CD4-positive, alpha-beta T cell treated with Interleukin-4 for 4 hours (primary cell): Measurements from ENCODE around the gene GBP3.
"Not testable (repeated sequence)": the region's sequence is repeated elsewhere in the genome, so short reads cannot be mapped to it uniquely, and the experiment has no call there.

ENCODE experiments used
- DNase-seq: peaks from one replicate; pipeline ENCODE4 v3.0.0-alpha.2; 2020

Gene GBP3

DNA sequence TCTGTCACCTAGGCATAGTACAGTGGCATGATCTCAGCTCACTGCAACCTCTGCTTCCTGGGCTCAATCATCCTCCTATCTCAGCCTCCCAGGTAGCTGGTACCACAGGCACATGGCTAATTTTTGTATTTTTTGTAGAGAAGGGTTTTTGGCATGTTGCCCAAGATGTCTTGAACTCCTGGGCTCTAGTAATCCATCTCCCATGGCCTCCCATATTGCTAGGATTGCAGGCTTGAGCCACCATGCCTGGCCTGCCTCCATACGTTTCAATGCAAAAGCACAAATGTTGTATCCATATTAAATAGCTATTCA, 17.6 kb upstream of the GBP3 start:
- DNase-seq: no peak

DNA sequence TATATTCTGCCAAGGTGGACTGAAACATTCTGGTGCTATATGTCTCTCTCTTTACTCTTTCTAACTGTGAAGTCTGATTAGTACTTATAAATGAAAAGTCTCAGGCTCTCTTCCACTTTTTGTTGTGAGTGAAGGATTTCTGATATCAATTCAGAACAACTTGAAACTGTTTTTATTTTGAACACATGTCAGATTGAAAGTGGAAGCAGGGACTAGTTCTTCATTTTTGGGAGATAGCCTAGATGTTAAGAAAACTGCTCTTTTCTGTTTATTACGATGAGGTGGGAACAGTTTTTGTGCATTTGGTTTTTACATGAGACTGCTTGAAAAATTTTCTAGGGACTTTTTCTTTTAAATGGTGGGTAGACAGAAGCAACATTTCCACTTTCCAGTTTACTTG, 14.5 kb upstream of the GBP3 start:
- no peak for DNase-seq

DNA sequence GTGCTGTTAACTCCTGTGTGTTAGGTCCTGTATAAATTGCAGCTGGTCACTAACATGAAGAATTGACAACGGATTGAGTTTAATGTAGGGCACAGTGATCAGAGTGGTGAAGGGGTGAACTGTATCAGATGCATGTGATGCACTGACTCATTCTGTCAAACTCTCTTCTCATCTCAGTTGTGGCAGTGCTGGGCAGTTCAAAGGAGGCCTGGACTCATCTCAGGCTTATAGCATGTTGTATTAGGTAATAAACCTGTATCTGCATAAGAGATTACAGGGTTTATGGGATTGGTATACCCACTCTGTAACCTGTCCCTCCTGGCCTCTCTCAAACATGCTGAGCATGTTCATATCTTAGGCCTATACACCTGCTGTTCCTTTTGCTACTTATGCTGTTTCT, 12.4 kb upstream of the GBP3 start:
- no peak for DNase-seq

DNA sequence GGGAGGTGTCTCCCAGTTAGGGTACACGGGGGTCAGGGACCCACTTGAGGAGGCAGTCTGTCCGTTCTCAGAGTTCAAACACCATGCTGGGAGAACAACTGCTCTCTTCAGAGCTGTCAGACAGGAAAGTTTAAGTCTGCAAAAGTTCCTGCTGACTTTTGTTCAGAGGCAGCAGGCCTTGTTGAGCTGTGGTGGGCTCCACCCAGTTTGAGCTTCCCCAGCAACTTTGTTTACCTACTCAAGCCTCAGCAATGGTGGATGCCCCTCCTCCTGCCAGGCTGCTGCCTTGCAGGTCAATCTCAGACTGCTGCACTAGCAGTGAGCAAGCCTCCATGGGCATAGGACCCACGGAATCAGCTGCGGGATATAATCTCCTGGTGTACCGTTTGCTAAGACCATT, 11.3 kb upstream of the GBP3 start:
- DNase-seq: peak; percentile 45

DNA sequence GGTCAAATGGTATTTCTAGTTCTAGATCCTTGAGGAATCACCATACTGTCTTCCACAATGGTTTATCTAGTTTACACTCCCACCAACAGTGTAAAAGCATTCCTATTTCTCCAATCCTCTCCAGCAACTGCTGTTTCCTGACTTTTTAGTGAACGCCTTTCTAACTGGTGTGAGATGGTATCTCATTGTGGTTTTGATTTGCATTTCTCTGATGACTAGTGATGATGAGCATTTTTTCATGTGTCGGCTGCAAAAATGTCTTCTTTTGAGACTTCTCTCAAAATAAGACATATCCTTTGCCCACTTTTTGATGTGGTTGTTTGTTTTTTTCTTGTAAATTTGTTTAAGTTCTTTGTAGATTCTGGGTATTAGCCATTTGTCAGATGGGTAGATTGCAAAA, 6.4 kb upstream of the GBP3 start:
- DNase-seq: peak; percentile 65

DNA sequence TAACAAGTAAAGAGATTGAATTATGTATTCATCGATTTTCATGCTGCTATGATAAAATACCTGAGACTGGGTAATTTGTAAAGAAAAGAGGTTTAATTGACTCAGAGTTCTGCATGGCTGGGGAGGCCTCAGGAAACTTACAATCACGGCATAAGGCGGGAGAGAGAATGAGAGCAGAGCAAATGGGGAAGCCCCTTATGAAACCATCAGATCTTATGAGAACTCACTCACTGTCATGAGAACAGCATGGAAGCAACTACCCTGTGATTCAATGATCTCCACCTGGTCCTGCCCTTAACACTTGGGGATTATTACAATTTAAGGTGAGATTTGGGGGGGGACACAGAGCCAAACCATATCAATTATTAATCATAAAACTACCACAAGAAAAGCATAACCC, 3.3 kb upstream of the GBP3 start:
- no peak for DNase-seq

DNA sequence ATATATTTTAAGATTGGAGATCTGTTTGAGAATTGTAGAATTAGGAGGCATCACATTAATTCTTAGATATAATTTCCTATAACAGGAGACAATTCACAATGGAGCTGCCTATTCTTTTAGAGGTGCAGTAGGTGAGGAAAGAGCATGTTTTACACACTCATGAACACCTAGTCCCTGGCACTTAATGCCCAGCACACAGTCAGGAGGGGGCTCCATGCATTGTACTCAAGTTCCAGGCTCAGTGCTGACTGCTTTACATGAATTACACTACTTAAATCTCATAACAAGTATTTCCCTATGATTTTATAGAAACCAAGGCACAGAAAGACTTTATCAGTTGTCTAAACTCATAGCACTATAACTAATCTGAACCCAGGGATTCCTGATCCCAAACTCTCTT, 360 bp upstream of the GBP3 start:
- DNase-seq: no peak

DNA sequence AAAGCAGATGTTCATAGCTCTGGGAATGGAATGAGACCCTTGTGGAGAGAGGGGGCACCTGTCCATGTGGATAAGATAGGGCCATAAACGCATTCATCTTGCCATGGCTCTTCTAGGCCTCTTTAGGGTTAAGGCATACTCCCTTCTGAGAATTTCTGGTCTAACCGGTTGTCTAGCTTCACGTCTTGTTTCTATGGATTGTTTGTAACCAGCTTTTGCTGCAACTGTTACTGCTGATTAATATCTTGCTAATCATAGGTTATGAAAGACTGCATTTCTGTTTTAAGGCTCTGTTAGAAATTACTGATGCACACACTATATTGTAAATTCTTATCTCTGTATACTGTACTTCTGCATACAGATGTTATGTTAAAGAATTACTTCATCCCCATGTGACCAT, 4.3 kb downstream of the GBP3 start:
- DNase-seq: not testable (repeated sequence)

DNA sequence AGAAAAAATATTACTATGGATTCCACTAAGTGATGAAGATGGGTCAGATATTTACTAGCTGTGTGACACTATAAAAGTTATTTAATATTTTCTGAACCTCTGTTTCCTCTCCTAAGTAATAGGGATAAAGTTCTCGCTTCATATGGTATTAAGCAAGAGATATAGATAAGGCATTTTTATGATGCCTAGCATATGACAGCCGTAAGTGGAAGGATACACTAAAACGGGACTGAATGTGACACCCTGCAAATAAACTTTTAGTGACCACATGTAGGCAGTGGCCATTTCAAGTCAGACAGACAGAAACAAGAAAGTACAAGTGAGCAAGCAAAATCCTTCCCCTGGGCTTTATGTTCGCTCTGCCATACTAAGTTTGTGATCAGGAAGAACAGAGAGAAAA, 14.2 kb downstream of the GBP3 start:
- DNase-seq: no peak

DNA sequence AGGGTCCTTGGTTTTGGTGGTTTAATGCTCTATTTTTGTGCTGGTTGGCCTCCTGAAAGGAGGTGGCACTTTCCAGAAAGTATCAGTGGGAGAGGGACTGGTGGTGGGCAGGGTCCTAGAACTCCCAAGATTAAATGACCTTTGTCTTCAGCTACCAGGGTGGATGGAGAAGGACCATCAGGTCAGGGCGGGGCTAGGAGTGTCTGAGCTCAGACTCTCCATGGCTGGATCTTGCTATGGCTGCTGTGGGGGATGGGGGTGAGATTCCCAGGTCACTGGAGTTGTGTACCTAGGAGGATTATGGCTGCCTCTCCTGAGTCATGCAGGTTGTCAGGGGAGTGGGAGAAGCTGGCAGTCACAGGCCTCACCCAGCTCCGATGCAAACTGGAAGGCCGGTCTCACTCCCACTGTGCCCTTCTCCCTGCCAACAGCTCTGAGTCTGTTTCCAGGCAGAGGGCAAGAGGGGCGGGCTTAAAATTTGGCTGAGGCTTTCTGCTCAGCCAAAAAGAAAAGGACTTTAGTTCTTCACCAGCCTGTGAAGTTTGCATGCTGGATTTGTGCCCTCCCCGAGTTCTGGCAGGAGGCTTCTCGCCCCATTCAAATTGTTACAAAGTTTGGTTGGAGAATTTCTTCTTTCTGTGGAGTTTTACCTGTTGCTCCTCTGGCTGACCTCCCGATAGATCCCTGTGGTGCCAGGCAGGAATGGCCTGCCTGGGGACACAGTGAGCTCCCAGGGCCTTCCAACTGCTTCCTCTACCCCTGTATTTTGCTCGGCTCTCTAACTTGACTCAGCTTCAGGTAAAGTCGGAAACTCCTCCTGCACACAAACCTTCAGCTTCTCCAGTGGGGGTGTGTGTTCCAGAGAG, 17.1 kb downstream of the GBP3 start:
- no peak for DNase-seq

DNA sequence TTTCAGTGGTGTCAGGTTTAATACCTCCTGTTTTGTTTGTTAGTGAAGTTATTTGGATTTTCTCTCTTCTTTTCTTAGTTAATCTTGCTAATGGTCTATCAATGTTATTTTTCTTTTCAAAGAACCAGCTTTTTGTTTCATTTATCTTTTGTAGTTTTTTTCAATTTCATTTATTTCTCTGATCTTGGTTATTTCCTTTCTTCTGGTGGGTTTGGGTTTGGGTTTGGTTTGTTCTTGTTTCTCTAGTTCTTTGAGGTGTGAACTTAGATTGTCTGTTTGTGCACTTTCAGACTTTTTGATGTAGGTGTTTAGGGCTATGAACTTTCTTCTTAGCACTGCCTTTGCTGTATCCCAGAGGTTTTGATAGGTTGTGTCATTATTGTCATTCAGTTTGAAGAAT, 20.5 kb downstream of the GBP3 start:
- not testable (repeated sequence) for DNase-seq

DNA sequence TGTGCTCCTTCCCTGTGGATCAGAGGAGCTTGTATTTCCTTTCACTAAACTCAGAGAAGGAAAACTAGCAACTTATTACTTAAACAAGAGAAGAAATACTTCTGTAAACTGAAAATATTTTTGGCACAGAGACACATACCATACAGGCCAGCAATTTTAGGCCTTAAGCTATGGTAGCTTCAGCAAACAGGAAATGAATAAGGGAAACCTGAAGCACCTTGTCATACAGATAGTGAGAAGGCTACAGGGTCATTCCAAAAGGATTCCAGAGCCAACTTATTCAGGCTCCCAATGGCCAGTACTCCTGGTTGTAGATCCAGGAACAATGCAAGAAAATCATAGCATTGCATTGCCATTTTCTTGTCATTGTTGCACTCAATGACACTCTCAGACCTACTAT, 21.2 kb downstream of the GBP3 start:
- DNase-seq: no peak

DNA sequence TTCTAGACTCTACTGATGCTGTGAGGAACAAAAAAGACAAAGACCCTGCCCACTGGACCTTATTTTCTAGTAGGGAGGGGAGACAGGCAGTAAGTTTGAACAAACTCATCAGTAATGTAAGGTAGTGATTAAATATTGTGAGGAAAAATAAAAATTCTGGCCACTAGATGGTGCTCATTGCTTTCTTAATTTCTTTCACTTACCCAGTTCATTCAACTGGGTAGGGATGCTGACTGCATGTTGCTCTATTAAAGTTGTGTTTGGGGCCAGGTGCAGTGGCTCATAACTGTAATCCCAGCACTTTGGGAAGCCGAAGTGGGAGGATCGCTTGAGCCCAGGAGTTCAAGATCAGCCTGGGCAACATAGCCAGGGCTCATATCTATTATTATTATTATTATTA, 23.9 kb downstream of the GBP3 start:
- DNase-seq: peak; percentile 81

DNA sequence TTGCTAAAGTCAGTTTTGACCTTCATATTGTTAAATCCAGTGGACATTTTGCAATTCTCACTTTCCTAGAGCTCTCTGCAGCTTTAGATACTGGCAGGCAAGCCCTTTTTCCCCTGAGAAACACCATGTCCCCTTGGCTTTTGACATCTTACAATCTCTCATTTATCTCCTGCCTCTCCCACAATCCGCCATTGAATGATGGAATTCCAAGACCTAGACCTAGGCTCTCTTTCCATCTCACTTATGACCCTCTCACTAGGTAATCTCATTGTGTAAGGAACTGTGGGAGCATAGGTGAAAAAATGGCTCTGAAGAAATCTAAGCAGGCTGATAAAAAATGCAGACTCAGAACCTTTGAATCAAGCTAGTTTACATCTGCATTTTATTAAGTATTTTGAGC, 32.2 kb downstream of the GBP3 start:
- DNase-seq: no peak

DNA sequence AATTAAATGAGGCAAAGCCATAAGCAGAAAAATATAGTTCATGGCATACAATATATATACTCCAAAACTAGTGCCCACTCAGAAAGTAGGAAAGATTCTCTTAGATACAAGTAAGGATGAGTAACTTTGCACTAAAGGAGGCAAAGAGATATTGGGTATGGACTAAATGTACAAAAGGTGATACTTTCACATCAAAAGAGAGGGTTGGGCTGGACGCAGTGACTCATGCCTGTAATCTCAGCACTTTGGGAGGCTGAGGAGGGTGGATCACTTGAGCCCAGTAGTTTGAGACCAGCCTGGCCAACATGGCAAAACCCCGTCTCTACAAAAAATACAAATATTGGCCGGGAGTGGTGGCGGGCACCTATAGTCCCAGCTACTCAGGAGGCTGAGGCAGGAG, 37.0 kb downstream of the GBP3 start:
- no peak for DNase-seq

DNA sequence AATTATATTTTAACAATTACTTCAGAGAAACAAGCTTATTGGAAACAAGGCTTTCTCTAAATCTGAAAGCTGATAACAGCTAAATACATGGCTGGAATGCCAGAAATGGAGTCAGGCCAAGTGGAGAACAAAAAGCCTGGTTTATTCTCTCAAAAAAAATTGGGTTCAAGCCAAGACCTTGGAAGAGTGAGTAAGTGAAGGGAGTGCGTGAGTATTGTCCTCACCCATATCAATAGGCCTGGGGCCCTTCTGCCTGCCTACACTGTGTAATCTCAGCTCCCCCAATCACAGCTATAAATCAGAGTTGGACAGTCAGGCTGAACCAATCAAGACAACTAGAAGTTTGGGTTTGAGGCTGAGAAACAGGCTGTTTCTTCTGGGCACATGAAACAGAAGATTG, 37.6 kb downstream of the GBP3 start:
- no peak for DNase-seq

DNA sequence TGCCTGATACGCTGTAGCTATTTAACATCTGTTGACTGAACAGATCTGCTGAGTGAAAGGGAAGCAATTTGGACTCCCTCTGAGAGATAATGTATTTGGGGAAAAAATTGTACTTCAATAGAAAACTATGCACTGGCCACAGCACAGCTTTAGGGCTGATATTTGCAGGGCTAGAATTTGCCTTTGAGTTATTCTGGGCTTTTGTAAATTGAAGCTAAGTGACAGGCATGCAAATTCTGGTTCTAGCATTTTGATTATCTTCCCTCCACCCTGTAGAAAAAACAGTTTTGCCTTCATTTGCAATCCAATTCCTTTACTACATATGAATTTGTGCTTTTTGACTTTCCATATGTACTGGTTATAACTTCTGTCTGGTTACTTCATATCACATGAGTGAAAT, 38.1 kb downstream of the GBP3 start:
- no peak for DNase-seq

DNA sequence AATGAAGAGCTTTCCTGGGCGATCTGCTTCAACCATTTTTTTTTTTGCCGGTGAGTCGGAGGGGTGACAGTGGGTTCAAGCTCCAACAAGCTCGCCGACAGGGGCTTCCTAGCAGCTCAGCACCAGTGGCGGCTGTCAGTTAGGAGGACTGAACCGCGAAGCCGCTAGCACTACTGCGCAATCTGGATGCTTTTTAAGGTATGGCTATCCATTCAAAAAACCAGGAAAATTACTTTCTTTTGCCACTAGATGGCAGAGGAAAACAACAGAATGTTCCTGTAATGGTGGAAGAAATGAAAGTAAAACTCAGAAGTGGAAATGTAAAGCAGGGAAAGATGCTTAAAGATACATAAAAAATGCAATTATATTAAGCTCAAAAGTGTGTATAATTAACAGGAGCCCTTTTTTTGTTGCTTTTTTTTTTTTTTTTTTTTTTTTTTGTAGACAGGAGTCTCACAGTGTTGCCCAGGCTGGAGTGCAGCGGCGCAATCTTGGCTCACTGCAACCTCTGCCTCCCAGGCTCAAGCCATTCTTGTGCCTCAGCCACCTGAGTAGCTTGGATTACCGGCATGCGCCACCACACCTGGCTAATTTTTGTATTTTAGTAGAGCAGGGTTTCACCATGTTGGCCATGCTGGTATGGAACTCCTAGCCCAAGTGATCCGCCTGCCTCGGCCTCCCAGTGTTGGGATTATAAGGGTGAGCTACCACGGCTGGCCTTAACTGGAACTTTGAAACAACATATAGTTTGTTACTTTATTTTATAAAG, 38.7 kb downstream of the GBP3 start:
- DNase-seq: peak; percentile 76

DNA sequence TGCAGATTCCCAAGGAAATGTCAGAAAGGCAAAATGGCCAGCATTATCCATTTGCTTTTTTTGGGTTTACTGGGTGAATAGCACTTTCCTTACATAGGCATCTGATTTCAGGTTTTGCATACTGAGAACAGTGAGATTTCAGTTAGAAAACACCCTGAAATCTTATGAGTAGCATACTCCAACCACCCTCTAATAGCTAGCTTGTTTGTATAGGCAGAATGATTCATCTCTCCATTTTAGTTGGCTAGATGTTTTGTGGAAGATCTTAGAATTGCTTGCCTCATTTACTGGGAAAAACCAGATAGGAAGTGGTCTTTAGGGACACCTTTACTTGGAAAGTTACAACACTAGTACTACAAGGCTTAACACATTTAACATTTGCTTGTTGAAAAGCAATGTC, 40.6 kb downstream of the GBP3 start:
- DNase-seq: no peak

DNA sequence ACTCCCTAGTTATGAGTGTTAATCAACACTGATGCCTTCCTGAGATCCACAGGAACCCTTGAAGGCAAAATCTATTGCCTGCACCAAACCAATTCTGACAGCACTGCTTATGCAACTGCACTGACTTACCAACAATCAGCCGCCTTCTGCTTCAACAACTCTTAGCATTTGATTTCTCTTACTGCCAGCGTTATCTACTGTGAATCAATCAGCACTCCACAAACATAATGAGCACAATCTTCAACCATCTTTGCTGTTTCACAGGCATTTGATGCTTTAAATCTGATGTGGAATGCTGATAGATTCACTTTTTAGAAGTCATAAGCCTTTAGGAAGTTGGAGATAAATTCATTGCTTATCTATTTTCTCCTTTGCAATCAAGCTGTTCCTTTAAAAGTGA, 41.2 kb downstream of the GBP3 start:
- not testable (repeated sequence) for DNase-seq

DNA sequence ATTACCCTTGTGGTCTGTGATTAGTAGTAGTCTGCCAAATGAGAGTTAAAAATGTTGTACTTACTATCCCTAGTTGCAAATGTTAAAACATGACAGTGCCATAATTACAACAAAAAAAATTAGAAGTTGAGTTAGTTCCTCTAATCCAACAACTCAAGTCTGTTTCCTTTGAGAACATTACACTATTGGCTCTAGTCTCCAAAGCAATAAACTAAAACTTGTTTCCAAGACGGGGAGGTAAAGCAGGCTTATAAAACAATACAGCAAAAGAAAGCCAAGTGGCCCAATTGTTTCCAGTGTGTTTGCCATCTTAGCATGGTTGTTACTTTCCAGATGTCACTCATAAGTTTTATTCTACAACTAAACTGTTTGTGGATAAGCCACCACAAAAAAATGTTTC, 41.8 kb downstream of the GBP3 start:
- DNase-seq: no peak

DNA sequence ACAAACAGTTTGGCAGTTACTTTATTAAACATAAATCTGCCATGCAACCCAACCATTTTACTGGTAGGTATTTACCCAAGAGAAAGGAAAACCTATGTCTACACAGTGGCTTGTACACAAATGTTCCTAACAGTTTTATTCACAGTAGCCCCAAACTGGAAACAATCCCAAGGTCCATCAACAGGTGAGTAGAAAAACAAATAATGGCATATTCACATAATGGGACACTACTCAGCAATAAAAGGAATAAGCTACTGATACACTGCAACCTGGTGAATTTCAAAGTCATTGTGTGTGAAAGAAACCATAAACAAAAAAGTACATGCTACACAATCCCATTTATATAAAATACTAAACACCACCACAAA, 42.9 kb downstream of the GBP3 start:
- DNase-seq: no peak

DNA sequence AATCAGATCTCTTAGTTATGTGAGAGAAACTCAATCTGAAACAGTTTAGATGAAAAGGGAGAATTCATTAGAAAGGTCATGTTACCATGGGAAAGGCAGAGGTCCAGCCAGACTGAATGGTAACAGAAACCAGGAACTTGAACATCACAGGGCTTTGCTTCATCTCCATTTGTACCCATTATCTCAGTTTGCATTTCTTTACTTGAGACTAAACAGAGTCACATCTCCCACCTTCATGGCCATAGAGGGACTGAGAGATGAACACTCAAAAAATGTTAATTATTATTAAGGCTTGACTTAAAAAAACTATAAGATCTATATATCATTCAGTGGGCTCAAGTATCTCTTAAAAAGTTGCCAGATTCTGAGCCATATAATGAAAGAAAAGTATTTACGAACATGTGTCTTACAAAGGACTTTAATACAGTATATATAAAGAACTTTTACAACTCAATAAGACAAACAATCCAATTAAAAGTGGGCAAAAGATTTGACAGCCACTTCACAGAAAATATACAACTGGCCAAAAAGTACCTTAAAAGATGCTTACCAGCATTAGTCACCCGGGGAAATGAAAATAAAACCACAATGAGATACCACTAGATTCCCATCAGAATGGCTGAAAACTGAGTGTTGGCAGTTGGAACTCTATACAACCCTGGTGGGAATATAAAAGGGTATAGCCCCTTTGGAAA, 43.5 kb downstream of the GBP3 start:
- DNase-seq: peak; percentile 17

DNA sequence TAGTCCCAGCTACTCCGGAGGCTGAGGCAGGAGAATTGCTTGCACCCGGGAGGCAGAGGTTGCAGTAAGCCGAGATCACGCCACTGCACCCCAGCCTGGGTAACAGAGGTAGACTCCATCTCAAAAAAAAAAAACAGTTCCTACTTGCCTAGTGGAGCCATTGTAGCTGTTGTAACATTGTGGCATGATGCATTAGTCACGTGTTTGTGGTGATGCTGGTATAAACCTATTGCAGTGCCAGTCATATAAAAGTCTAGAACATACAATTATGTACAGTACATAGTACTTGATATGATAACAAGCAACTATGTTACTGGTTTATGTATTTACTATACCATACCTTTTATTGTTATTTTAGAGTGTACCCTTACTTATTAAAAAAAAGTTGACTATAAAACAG, 46.4 kb downstream of the GBP3 start:
- DNase-seq: no peak
